Adrenal gland (tissue), 12 donors: ENCODE measurements around the gene RAD51B. TPM values are rescaled to one million over a fixed set of nuclear protein-coding genes. Genes with fewer than 3 reads are reported as not detected.

ENCODE experiments used
- DNase-seq, 7 donors: peaks; one replicate each; pipeline ENCODE4 v3.0.0-alpha.2; 2019 to 2020
- H3K27ac ChIP-seq, 5 donors: fragments of 200-600 bp; sonication (generic) in 4 of 5; 1 replicate in 3 of 5; 2 replicates in 2 of 5; pipeline versions ENCODE4 v1.5.1 to v1.8.0; 2016 to 2020; ENCODE audit warnings: mild to moderate bottlenecking in 1 of 5
- H3K27me3 ChIP-seq: fragments of 200-600 bp; 2 replicates; pipeline ENCODE4 v1.8.0; 2021
- H3K36me3 ChIP-seq, 2 donors: fragments of 200-600 bp; replicated peaks in 1 of 2; 1 replicate in 1 of 2; 2 replicates in 1 of 2; pipeline versions ENCODE4 v1.5.1 to v1.8.0; 2018 to 2022
- H3K4me1 ChIP-seq, 2 donors: fragments of 200-600 bp; replicated peaks in 1 of 2; 1 replicate in 1 of 2; 2 replicates in 1 of 2; pipeline versions ENCODE4 v1.5.1 to v1.8.0; 2018 to 2021
- H3K4me3 ChIP-seq, 4 donors: fragments of 200-600 bp; sonication (generic) in 3 of 4; one replicate each; pipeline ENCODE4 v1.5.1; 2016 to 2018
- H3K9me3 ChIP-seq, 3 donors: fragments of 200-600 bp; sonication (generic) in 1 of 3; replicated peaks in 1 of 3; 1 replicate in 2 of 3; 2 replicates in 1 of 3; pipeline versions ENCODE4 v1.5.1 to v1.8.0; 2016 to 2021
- POLR2A ChIP-seq, 2 donors: fragments of 450-650 bp; IDR thresholded peaks; one replicate each; pipeline ENCODE4 v1.6.1; 2017; ENCODE audit warnings: antibody characterized with exemption in 2 of 2, mild to moderate bottlenecking in 2 of 2, moderate library complexity in 1 of 2
- WGBS, 4 donors: extraction: QIAGEN DNeasy Blood & Tissue Kit in 2 of 4; methylation state at CpG; one replicate each; pipeline versions ENCODE4 v1.1.5 to v1.1.7; 2013 to 2017; 5-methylcytosine and 5-hydroxymethylcytosine counted together
- intact Hi-C, 2 donors: fragments of 100-400 bp; cut with DNase I; formaldehyde crosslinking; loops; one replicate each; pipeline versions ENCODE4 v1.14.1 to v1.15.0; 2022 to 2023
- polyA plus RNA-seq, 3 donors: library from polyadenylated mRNA; stranded (reverse); fragments of 200-250 nt in 2 of 3; fragments of 350-450 nt in 1 of 3; fragmentation: Illumina TruSeq in 1 of 3; extraction: RNeasy Lipid Tissue Mini Kit (QIAGEN cat#74804) in 1 of 3; gene quantifications; one replicate each; pipeline ENCODE4 v1.2.3, GENCODE V29; 2013 to 2014
- total RNA-seq, 9 donors: library from RNA; depleted of rRNA in 4 of 9; stranded (reverse); fragments of >200 nt in 4 of 9; fragments of 120-200 nt in 1 of 9; fragmentation: NEBNext Ultra II Directional in 1 of 9; extraction: Animal tissue kit (Norgen Biotek cat#: 25700) in 1 of 9; gene quantifications; one replicate each; pipeline versions ENCODE4 v1.1.0 to v1.2.4, GENCODE V29; 2013 to 2023
- TF ChIP-seq, protein P1 (sequence below), 6 experiments: fragments of 450-650 bp in 4 of 6; fragments of 200-600 bp in 2 of 6; sonication (generic) in 1 of 6; IDR thresholded peaks; 1 replicate in 5 of 6; 2 replicates in 1 of 6; pipeline versions ENCODE4 v1.5.1 to v1.8.0; 2016 to 2021; ENCODE audit warnings: antibody characterized with exemption in 6 of 6, mild to moderate bottlenecking in 2 of 6, moderate library complexity in 1 of 6
- donor health status: healthy with polysubstance abuse.
- donor health status: Bipolar disorder and iron deficiency.
- donor health status: DM: yes; HTN: yes; CAD: no.
- donor health status: DM: no; HTN: no; CAD: no.
- donor health status: DM: no; HTN: no; CAD: no.
- donor health status: DM: yes; HTN: yes; CAD: no.

Gene RAD51B
- total and polyA plus RNA-seq, 12 donors = 2.3 to 24.6 (median 12.4) TPM

DNA sequence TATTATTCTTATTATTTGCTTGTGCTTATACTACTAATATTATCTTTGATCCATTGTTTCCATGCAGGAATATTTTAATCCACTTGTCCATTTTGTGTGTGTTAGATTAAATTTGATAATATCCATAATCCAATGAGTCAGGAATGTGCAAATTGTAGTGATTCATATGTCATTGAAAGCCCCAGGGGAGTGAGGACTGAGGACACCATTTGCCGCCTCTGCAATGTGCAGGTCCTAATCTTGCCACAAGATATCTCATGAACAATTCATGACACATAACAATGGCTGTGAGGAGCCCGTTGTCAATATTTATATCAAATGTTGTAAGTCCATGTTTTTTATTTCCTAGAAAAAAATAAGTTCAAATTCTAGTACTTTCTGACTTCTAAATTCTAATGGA, 722.8 kb downstream of the RAD51B start:
- no peak for DNase-seq
- Histone ChIP-seq H3K27ac (no peak overlapping the region), H3K27me3 (no peaks in the 10 kb centered on the region), H3K4me1 (peaks cover 11 to 25% of the 10 kb centered on the region in 2 donors), H3K9me3 (no peaks in the 10 kb centered on the region), H3K36me3 (no peaks in the 10 kb centered on the region), H3K4me3 (no peak overlapping the region)
- TF ChIP-seq, protein P1, sequence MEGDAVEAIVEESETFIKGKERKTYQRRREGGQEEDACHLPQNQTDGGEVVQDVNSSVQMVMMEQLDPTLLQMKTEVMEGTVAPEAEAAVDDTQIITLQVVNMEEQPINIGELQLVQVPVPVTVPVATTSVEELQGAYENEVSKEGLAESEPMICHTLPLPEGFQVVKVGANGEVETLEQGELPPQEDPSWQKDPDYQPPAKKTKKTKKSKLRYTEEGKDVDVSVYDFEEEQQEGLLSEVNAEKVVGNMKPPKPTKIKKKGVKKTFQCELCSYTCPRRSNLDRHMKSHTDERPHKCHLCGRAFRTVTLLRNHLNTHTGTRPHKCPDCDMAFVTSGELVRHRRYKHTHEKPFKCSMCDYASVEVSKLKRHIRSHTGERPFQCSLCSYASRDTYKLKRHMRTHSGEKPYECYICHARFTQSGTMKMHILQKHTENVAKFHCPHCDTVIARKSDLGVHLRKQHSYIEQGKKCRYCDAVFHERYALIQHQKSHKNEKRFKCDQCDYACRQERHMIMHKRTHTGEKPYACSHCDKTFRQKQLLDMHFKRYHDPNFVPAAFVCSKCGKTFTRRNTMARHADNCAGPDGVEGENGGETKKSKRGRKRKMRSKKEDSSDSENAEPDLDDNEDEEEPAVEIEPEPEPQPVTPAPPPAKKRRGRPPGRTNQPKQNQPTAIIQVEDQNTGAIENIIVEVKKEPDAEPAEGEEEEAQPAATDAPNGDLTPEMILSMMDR (IDR thresholded peaks at IDR 0.05) = no peak
- TF ChIP-seq POLR2A (IDR thresholded peaks at IDR 0.05) = no peak
- WGBS, 4 donors = 86 to 97% (median 93%) methylated on average over 2 of the region's 2 CpGs
- intact Hi-C loops = no loop called here

DNA sequence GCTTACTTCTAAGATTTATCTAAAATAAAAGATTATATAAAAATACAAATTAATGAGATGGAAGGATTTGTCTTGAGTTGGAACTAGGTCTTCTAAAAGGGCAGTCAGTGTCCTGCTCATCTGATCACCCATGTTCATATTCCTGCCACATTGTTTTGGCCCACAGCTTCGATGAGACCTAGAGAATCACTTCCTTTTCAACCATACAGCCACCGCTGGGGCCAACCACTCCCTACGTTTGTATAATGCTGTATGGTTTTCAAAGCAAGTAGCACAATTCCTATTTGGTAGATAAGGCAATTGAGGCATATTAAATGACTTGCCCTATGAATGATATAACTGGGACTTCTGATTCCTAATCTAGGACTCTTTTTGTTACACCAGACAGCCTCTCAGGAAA, 723.9 kb downstream of the RAD51B start:
- 53 to 69% (median 63%) methylated on average over 3 of the region's 3 CpGs for WGBS, 4 donors
- TF ChIP-seq POLR2A (IDR thresholded peaks at IDR 0.05) = no peak
- TF ChIP-seq, protein P1 (IDR thresholded peaks at IDR 0.05) = no peak
- H3K4me3 ChIP-seq = no peak overlapping the region
- H3K36me3 ChIP-seq = no peaks in the 10 kb centered on the region
- H3K27me3 ChIP-seq = no peaks in the 10 kb centered on the region
- H3K27ac ChIP-seq = peak overlapping the region; percentile 34 to 72 (median 40)
- no peaks in the 10 kb centered on the region for H3K9me3 ChIP-seq
- no peak for DNase-seq
- H3K4me1 ChIP-seq = peaks cover 19 to 37% of the 10 kb centered on the region in 2 donors
- intact Hi-C loops = no loop called here

DNA sequence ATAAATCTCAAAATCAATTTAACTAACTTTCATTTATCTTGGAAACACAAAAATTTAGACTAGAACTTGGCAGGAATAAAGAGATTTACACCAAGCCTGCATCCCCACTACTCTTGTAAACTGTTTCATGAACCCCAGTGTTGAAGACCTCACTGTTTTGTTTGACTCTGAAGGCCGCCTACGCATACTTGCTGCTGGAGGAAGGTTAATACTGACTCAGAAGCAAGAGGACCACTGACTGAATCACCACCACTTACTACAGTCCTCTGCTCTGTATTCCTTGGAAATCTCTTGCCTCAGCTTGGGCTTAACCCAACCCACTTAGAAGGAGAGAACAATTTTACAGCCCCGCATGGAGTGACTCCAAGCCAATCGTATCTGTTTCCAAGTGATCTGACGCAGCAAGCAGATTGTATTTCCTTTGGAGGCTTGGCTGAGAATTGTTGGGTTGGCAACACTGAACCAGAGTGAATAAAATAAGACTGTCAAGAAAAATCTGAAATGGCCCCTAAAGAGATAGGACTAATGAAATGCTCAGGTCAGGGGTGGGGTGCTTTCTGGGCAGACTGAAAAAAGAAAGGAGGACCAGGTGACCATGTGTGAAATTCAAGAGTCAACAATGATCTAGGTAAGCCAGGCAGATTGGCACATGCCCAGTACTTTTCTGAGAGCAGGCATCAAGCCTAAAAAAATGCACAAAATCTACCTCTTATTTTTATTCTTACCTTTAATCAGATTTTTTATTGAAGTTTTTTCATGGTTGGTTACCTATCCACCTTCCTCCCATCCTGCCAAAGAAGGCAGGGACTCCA, 724.7 kb downstream of the RAD51B start:
- no peaks in the 10 kb centered on the region for H3K27me3 ChIP-seq
- 32 to 49% (median 42%) methylated on average over 5 of the region's 5 CpGs for WGBS, 4 donors
- intact Hi-C loops = no loop called here
- H3K9me3 ChIP-seq = no peaks in the 10 kb centered on the region
- peaks cover 19 to 44% of the 10 kb centered on the region in 2 donors for H3K4me1 ChIP-seq
- peak in 1 of 2 donors; percentile 14 for TF ChIP-seq POLR2A (IDR thresholded peaks at IDR 0.05)
- TF ChIP-seq, protein P1 (IDR thresholded peaks at IDR 0.05) = no peak
- peak overlapping the region; percentile 34 to 72 (median 40) for H3K27ac ChIP-seq
- no peak overlapping the region for H3K4me3 ChIP-seq
- DNase-seq = peak; percentile 44 to 86 (median 69)
- H3K36me3 ChIP-seq = no peaks in the 10 kb centered on the region

DNA sequence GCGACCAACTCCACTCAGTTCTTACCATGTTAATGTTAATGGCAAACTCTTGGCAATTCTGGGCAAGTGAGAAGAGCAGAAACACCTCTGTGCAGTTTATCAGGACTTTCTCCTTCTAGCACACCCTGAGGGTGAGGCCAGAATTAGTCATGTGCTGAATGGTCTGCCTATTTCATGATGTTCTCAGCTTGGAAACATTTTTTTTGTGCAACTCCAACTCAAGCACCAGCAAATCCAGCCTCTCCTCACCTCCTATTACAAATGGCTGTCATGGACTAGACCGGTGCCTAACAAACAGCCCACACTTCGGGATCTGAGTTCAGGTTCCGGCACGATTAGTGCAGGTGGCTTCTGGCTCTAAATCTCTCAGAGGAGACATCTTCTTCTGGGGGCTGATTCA, 727.3 kb downstream of the RAD51B start:
- Histone ChIP-seq H3K9me3 (no peaks in the 10 kb centered on the region), H3K4me1 (peaks cover 19 to 51% of the 10 kb centered on the region in 2 donors), H3K27ac (peak overlapping the region in 4 of 5 donors; percentile 74 to 98 (median 86)), H3K4me3 (no peak overlapping the region), H3K27me3 (no peaks in the 10 kb centered on the region), H3K36me3 (no peaks in the 10 kb centered on the region)
- intact Hi-C loops = no loop called here
- WGBS, 4 donors = 94 to 95% (median 95%) methylated on average over 5 of the region's 5 CpGs
- DNase-seq = no peak
- TF ChIP-seq, protein P1 (IDR thresholded peaks at IDR 0.05) = no peak
- TF ChIP-seq POLR2A (IDR thresholded peaks at IDR 0.05) = no peak
